IPS-15b (cell line): ENCODE results near the gene TMEM179B.

Experiments
- H3K27me3 ChIP-seq: one replicate; pipeline ENCODE4 v1.6.1; 2013; ENCODE audit warnings: low read length; ENCODE audit not compliant: control insufficient read depth, insufficient read depth
- H3K36me3 ChIP-seq: one replicate; pipeline ENCODE4 v1.6.1; 2013; ENCODE audit warnings: low read length; ENCODE audit not compliant: control insufficient read depth, insufficient read depth
- H3K4me1 ChIP-seq: one replicate; pipeline ENCODE4 v1.6.1; 2013; ENCODE audit warnings: mild to moderate bottlenecking, low read length; ENCODE audit not compliant: control insufficient read depth, insufficient read depth
- H3K4me3 ChIP-seq: one replicate; pipeline ENCODE4 v1.5.1; 2013; ENCODE audit warnings: low read depth, low read length
- H3K9ac ChIP-seq: one replicate; pipeline ENCODE4 v1.6.1; 2013; ENCODE audit warnings: low read depth, mild to moderate bottlenecking, low read length
- H3K9me3 ChIP-seq: one replicate; pipeline ENCODE4 v1.6.1; 2013; ENCODE audit warnings: mild to moderate bottlenecking, low read length; ENCODE audit not compliant: control insufficient read depth, insufficient read depth

Gene TMEM179B

GRCh38 chr11:62771144-62772021 is 15.8 kb upstream of the TMEM179B start, which contains the start of gene TAF6L:
TSS of gene TAF6L (plus strand) at chr11:62771396. CDS start at chr11:62775784, 4,388 bp downstream.
- Histone ChIP-seq H3K27me3 (no peaks in the 10 kb centered on the region), H3K36me3 (peaks cover 18% of the 10 kb centered on the region)

DNA sequence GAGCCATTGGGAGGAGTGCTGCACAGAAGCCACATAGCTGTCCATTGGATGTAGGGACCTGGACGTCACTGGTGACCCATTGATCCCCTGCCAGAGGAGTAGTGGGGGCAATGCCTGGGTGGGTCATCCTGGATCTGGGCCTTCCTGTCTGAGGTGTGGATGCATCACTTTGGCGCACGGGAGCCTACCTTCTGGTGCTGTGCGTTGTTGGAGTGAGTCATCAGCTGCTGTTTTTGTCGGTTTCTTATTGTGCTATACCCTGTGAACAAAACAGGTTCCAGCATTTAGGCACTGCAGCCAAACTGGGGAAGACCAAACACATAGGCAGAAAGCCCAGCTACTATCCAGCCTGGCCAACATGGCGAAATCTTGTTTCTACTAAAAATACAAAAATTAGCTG is 12.8 kb upstream of the TMEM179B start:
- H3K4me1 ChIP-seq, result peaks cover 4% of the 10 kb centered on the region
- peaks cover 21% of the 10 kb centered on the region for H3K36me3 ChIP-seq
- no peaks in the 10 kb centered on the region for H3K9me3 ChIP-seq
- no peak overlapping the region for H3K9ac ChIP-seq
- H3K4me3 ChIP-seq, result no peak overlapping the region
- no peaks in the 10 kb centered on the region for H3K27me3 ChIP-seq

More at GRCh38 chr11:62771144-62772021, 15.8 kb upstream of the TMEM179B start, which contains the start of gene TAF6L:
- peak within 1 kb of the TSS; percentile 99 for H3K4me3 ChIP-seq
- no peaks in the 10 kb centered on the region for H3K9me3 ChIP-seq
- peaks cover 4% of the 10 kb centered on the region for H3K4me1 ChIP-seq
- H3K9ac ChIP-seq, result peak within 1 kb of the TSS; percentile 70

DNA sequence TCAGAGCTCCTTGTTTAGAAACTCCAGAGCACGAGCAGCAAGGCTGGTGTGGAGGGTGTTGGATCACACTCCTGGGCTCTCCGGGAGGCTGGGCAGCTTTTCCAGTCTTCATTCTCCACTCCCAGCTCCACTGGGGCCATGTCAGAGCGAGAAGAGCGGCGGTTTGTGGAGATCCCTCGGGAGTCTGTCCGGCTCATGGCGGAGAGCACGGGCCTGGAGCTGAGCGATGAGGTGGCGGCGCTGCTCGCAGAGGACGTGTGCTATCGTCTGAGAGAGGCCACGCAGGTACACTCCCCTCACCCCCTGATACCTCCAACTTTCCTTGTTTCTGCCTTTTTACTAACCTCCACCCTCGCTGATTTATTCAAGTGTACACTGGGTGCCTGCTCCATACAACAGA is 11.6 kb upstream of the TMEM179B start:
- Histone ChIP-seq H3K4me3 (no peak overlapping the region), H3K27me3 (no peaks in the 10 kb centered on the region), H3K9ac (peak overlapping the region; percentile 26), H3K4me1 (no peaks in the 10 kb centered on the region), H3K9me3 (no peaks in the 10 kb centered on the region), H3K36me3 (peaks cover 26% of the 10 kb centered on the region)

DNA sequence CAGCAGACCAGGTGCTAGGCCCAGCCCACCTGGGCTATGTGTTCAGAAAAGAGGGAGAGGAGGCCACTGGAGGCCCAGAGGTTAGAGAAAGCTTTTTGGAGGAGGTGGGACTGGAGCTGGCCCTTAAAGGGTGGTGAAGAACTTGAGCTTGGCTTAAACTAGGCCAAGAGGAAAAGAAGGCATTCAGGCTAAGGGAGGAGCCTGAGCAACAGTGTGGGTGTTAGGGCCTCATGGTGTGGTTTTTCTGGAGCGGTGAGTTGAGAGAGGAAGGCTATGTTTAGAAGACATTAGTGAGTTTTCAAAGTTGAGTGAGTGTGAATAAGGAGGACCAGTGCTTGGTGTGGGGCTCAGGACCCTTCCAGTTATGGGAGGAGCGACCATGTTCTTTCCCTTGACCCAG is 9.8 kb upstream of the TMEM179B start:
- Histone ChIP-seq H3K36me3 (peaks cover 30% of the 10 kb centered on the region), H3K9me3 (no peaks in the 10 kb centered on the region), H3K9ac (no peak overlapping the region)

DNA sequence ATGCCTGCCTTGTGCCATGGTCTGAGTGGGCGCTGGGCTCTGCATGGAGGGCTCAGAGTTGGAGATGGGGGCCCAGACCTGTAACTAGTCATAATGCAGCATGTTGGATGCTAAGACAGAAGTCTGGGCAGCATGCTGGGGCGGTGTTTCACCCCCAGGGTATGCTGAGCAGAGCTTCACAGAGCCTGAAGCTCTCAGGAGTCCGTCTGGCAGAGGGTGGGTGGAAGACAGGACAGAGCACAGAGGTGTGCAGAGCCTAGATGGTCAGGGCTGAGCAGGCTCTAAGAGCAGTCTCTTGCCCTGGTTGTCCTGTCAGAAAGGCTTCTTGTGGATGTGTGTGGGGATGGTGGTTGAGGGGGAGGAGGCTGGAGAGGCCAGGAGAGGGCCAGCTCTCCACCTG is 8.8 kb upstream of the TMEM179B start:
- no peak overlapping the region for H3K4me3 ChIP-seq
- H3K9me3 ChIP-seq, result no peaks in the 10 kb centered on the region
- H3K9ac ChIP-seq, result no peak overlapping the region
- peaks cover 32% of the 10 kb centered on the region for H3K36me3 ChIP-seq
- H3K4me1 ChIP-seq, result no peaks in the 10 kb centered on the region
- H3K27me3 ChIP-seq, result no peaks in the 10 kb centered on the region

More for the DNA sequence above, 9.8 kb upstream of the TMEM179B start:
- Histone ChIP-seq H3K4me3 (no peak overlapping the region), H3K4me1 (no peaks in the 10 kb centered on the region), H3K27me3 (no peaks in the 10 kb centered on the region)

- Histone ChIP-seq H3K27me3 (no peaks in the 10 kb centered on the region), H3K4me3 (no peak overlapping the region), H3K9ac (no peak overlapping the region), H3K9me3 (no peaks in the 10 kb centered on the region), H3K36me3 (peaks cover 24% of the 10 kb centered on the region), H3K4me1 (no peaks in the 10 kb centered on the region)
Measured at GRCh38 chr11:62782753-62783152, 4.4 kb upstream of the TMEM179B start.

GRCh38 chr11:62786318-62787004 is 741 bp upstream of the TMEM179B start:
- H3K9ac ChIP-seq, result peak overlapping the region; percentile 37
- no peaks in the 10 kb centered on the region for H3K27me3 ChIP-seq
- H3K4me3 ChIP-seq, result peak overlapping the region; percentile 79
- no peaks in the 10 kb centered on the region for H3K9me3 ChIP-seq
- H3K36me3 ChIP-seq, result peaks cover 27% of the 10 kb centered on the region
- peaks cover 4% of the 10 kb centered on the region for H3K4me1 ChIP-seq

DNA sequence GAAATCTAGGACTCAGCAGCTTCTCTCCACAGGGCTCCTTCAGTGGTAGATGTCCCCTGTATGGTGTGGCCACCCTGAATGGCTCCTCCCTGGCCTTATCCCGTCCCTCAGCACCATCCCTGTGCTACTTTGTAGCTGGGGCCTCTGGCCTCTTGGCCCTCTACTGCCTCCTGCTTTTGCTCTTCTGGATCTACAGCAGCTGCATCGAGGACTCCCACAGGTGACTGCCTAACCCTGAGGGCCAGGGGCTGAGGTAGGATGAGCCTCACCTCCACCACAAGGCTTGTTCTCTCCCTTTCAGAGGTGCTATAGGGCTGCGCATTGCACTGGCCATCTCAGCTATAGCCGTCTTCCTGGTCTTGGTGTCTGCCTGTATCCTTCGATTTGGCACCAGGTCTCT is 1.8 kb downstream of the TMEM179B start:
- Histone ChIP-seq H3K9me3 (no peaks in the 10 kb centered on the region), H3K27me3 (no peaks in the 10 kb centered on the region), H3K9ac (no peak overlapping the region), H3K4me3 (no peak overlapping the region), H3K4me1 (peaks cover 4% of the 10 kb centered on the region), H3K36me3 (peaks cover 22% of the 10 kb centered on the region)

GRCh38 chr11:62789576-62789975 is 2.4 kb downstream of the TMEM179B start:
- Histone ChIP-seq H3K4me1 (peaks cover 4% of the 10 kb centered on the region), H3K9ac (no peak overlapping the region), H3K4me3 (no peak overlapping the region), H3K36me3 (peaks cover 25% of the 10 kb centered on the region), H3K9me3 (no peaks in the 10 kb centered on the region), H3K27me3 (no peaks in the 10 kb centered on the region)

GRCh38 chr11:62791501-62792201 is 4.4 kb downstream of the TMEM179B start, which contains the start of gene TMEM223:
TSS of gene TMEM223 (minus strand) at chr11:62792006. CDS start at chr11:62791994, 12 bp downstream.
- Histone ChIP-seq H3K36me3 (peaks cover 43% of the 10 kb centered on the region), H3K27me3 (no peaks in the 10 kb centered on the region), H3K9ac (peak within 1 kb of the TSS; percentile 94), H3K9me3 (no peaks in the 10 kb centered on the region), H3K4me1 (peaks cover 4% of the 10 kb centered on the region), H3K4me3 (peak within 1 kb of the TSS; percentile 95)

- Histone ChIP-seq H3K9ac (no peak overlapping the region), H3K4me1 (peaks cover 4% of the 10 kb centered on the region), H3K27me3 (no peaks in the 10 kb centered on the region), H3K36me3 (peaks cover 47% of the 10 kb centered on the region), H3K9me3 (no peaks in the 10 kb centered on the region), H3K4me3 (no peak overlapping the region)
Measured at GRCh38 chr11:62792202-62792575, 5.0 kb downstream of the TMEM179B start.
